Epithelial cell of proximal tubule (primary cell): ENCODE data around the gene DRG1. TPM values are rescaled to one million over a fixed set of nuclear protein-coding genes. Genes with fewer than 3 reads are reported as not detected.
A peak's percentile ranks its signal among the peaks of the same experiment; 100 is the strongest.

ENCODE experiments used
- DNase-seq: peaks from one replicate; pipeline ENCODE4 v3.0.0-alpha.2; 2011; ENCODE audit warnings: low read depth
- H3K4me3 ChIP-seq: 2 replicates; pipeline ENCODE4 v1.5.1; 2011; ENCODE audit warnings: low read depth, mild to moderate bottlenecking, low read length
- CTCF ChIP-seq: conservative IDR thresholded peaks from 2 replicates; pipeline ENCODE4 v1.5.1; 2012; ENCODE audit warnings: low read depth, mild to moderate bottlenecking, low read length
- total RNA-seq: library from RNA; depleted of rRNA; stranded (reverse); fragments of >200 nt; gene quantifications from 2 replicates; pipeline ENCODE4 v1.2.3, GENCODE V29; 2015

The DRG1 gene
- total RNA-seq, 1 donor from 2014 or later: 77.9 TPM

DNA sequence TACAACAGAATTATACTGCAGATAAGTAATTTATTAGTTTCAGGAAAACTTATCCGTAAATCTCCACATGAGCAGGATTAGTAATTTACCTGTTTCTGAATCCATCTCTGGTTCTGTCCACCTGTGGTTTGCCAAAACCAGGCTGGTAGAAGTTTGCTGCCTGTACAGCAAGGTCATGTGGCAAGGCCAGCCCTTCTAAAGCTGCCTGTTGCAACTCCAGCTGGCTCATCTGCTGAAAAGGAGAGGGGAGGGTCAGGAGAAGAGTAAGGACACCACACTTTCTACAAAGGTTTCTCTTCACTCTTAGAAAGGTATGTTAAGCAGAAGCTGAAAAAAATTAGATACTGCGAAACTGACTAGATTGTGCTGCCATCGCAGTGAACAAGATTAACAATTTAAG is 47.9 kb downstream of the DRG1 start:
- DNase-seq: no peak
- TF ChIP-seq CTCF: no peak
- H3K4me3 ChIP-seq: no peak overlapping the region

GRCh38 chr22:31448382-31448781 is 49.0 kb downstream of the DRG1 start:
- TF ChIP-seq CTCF: no peak
- H3K4me3 ChIP-seq: no peak overlapping the region
- DNase-seq: no peak

DNA sequence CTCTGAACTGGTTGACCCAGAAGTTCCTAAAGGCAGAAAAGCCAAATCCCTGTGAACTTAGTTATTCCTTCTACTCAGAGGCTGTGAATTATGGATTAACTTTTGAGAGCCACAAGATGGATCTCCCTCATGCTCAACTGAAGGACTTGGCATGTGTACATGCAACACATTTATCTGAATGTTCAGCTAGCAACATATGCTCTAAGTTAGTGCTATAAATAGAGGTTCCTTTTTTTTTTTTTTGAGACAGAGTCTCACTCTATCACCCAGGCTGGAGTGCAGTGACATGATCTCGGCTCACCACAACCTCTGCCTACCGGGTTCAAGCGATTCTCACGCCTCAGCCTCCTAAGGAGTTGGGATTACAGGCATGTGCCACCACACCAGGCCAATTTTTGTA is 50.1 kb downstream of the DRG1 start:
- no peak for DNase-seq
- no peak overlapping the region for H3K4me3 ChIP-seq
- TF ChIP-seq CTCF: no peak

GRCh38 chr22:31451709-31452571 is 52.5 kb downstream of the DRG1 start:
- peak; percentile 81 for TF ChIP-seq CTCF
- no peak overlapping the region for H3K4me3 ChIP-seq
- DNase-seq: peak; percentile 13

DNA sequence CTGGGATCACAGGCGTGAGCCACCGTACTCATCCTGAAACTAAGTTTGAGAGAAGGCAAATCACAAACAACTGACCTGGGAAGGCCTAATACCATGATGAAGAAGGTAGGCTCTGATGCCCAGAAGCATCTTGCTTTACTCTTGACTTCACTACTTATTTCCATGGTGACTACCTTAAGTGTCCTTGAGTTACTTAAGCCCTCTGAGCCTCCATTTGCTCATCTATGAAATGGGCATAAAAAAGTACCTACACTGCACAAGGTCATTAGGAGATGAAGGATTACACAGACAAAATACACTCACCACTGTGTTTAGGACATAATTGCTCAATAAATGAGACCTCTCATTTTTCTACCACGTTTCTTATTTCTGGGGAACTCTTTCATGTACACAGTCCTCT is 62.3 kb downstream of the DRG1 start:
- DNase-seq: no peak
- no peak for TF ChIP-seq CTCF
- no peak overlapping the region for H3K4me3 ChIP-seq

- no peak for DNase-seq
- H3K4me3 ChIP-seq: no peak overlapping the region
- no peak for TF ChIP-seq CTCF
Measured at GRCh38 chr22:31465307-31465706, 65.9 kb downstream of the DRG1 start.

- no peak for TF ChIP-seq CTCF
- H3K4me3 ChIP-seq: no peak overlapping the region
- DNase-seq: no peak
Measured at GRCh38 chr22:31474743-31475142, 75.3 kb downstream of the DRG1 start.
